ENCODE measurements around the gene C2orf49. TPM values are rescaled to one million over a fixed set of nuclear protein-coding genes. Genes with fewer than 3 reads are reported as not detected.
A peak's percentile ranks its signal among the peaks of the same experiment; 100 is the strongest.

C2orf49 gene
- polyA plus RNA-seq (ENCODE audit: insufficient read length in 4 of 4): 10 to 100 TPM; 21.3 to 27.5 (median 24.4) TPM

DNA sequence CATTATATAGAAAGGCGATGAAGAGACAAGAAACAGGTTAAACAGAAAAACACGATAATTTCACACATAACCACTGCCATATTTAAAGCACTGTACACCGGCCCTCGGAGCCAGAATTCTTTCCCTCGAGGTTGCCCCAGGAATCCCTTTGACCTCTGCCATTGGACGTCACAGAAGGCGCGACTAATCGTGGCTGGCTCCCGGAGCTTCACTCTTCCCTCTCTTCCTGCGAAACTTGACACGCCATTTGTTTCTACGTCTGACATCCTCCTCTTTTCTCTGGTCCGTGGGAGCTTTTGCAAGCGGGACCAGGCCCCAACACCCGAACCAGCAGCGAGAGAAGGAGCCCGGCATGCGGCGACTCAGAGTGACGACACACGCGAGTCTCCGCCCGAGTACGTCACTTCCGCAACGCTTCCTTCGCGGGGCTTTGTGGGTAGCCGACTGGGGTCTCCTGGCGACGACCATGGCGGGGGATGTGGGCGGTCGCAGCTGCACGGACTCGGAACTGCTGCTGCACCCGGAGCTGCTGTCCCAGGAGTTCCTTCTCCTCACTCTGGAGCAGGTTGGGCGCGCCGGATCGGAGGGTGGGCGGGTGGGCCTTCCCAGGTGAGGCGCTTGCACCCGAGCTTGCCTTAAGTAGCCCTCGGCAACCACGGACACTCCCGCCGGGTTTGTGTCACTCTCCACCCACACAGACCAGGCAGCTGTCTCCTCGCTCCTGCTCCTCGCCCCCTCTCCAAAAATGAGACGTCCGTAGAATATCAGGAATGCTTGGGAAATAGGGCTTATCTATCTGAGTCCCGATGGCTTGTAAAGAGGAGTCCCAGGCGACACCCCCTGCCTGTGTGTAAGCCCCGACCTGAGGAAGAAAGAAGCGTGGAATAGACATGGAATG lies at the start of gene C2orf49:
TSS of gene C2orf49 (plus strand) at position 419 of the 898 bp plus-strand sequence. CDS start at position 467, 48 bp downstream.
- DNase-seq (ENCODE audit: low read depth in 4 of 4, low spot score in 2 of 4): peak; percentile 89 to 97 (median 91)

DNA sequence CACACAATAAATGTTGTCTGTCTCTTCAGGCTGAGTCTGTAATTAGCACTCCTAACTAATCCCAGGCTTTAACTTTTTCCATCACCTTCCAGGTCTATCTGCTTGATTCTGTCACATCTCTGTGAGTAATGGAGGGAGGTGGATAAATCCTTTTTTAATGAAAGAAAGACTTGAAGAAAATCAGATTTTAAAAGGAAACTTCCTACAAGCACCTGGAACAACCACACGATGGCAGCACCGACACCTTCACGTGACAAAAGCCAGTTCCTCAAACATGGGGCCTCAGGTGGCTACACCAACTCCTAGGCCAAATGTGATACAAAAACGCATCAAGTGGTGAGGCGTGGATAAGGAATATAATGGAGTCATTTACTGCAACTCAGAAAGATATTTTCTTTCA lies 49.6 kb upstream of the C2orf49 start:
- no peak for DNase-seq (ENCODE audit: low read depth in 4 of 4, low spot score in 2 of 4)

DNA sequence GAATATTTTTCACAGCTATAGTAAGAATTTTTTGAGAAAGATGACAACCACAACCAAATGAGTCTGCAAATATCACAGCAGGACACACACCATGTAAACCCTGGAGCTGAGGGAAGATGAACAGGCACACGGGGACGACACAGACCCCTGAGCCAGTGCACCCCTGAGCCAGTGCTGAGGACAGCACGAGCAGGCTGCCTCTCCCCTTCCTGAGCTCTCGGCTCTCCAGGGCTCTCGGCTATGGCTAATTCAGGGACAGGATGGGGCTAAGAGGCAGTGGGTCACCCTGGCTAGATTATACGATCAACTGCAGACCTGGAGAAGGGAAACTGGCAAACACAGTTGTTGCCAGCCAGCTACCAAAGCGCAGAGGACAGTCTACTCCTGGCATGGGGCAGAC lies 49.2 kb upstream of the C2orf49 start:
- no peak for DNase-seq (ENCODE audit: low read depth in 4 of 4, low spot score in 2 of 4)

DNA sequence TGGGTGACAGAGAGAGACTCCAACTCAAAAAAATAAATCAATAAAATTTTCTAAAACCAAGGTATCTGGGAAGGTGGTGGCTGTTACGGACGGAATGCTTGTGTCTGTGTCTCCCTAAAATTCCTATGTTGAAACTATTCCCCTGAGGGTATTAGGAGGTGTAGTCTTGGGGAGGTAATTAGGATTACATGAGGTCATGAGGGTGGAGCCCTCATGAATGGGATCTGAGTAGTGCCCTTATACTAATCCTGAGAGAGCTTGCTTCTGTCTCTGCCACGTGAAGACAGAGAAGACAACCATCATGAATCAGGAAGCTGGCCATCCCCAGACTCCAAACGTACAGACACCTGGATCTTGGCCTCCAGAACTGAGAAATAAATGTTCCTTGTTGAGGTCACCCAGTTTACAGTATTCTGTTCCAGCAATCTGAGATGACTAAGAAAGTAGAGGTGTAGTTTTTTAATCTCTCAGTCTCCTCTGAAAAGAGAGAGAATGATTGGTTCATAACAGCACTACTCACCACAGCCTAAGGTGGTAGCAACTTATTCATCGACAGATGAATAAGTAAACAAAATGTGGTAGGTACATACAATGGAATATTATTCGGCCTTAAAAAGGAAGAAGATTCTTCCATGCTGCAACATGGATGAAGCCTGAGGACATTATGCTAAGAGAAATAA lies 46.2 kb upstream of the C2orf49 start:
- no peak for DNase-seq (ENCODE audit: low read depth in 4 of 4, low spot score in 2 of 4)

DNA sequence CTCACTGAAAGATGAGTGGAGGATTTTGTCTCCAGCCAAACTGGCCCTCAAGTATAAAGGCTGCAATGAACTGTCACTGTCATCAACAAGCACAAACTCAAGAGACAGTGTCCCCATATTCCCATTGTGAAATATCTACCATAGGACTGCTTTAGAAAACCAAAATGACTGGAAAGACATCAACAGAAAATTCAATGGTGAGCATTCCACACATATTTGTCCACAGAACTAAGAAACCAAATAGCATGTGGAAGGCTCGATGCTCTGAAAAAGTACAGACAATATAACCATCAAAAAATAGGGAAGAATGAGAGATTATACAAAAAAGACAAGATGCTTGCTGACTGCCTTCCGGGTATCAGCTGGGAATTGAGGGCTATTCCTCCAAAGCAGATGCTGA lies 45.4 kb upstream of the C2orf49 start:
- no peak for DNase-seq (ENCODE audit: low read depth in 4 of 4, low spot score in 2 of 4)

DNA sequence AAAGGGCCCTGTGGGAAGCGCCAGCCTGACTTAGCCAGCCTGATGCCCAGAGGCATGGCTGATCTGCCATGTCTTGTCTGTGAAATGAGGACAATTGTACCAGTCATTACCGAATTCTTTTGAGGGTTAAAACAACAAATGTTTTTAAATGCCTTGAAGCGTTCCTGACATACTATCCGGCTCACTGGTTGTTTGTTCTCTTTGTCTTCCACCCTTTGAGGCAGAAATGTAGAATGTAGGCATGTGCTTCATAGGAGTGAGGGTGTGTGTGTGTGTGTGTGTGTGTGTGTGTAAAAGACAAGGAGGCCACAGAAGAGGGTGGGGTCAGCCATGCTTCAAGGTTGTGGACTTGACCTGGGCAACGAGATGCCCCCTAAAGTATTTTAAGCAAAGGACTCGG lies 43.3 kb upstream of the C2orf49 start:
- no peak for DNase-seq (ENCODE audit: low read depth in 4 of 4, low spot score in 2 of 4)

DNA sequence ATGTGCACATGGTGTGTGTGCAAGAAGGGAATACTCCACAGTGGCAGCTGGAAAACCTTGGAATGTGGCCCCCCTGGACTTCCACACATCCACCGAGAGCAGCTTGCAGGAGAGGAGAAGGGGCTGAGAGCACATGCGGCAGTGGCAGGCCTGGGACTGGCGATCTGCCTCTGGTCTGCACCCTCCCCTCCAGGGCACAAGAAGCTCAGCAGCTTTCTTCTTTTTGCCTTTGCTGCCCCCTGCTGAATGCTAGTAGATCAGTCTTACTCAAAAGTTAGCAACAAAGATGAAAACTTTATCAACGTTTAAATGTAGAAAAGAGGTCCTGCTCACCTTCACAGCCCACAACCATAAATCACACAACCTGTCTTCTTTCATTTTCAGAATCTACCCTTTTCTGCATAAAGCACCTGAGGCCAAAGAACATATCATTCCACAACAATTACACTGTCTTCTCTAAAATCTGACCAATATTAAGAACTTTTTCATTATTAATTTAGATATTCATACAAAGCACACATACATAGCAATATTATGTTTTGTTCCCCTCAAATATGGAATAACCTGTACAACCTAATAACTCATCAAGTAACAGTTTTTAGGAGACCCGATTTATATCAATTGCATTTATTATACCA lies 42.4 kb upstream of the C2orf49 start:
- peak; percentile 30 to 69 (median 34) for DNase-seq (ENCODE audit: low read depth in 4 of 4, low spot score in 2 of 4)

DNA sequence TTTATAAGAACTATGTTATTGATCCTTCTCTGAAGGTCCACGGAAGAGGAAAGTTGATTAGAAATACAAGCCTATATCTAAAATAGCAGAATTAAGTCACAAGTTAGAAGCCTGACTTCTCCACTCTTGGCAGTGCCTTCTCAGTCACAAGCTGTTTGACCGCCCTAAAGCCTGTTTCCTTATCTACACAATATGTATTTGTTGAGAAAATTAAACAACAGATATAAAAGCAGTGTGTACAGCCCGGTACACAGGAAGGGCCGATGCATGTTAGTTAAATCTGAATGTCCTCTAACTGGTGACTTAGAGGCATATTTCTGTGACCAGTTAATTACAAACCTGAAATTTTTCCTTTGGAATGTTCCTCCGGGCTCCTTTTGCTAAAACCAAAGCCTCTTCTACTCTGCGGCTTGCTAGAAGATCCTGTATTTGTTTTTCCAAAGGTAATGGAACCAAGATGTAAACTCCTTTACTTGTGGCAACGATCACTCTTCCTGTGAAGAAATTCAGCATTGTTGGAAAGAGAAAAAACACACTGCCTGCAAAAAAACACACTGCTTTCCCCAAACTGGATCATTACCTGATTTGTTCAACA lies 41.2 kb upstream of the C2orf49 start:
- DNase-seq (ENCODE audit: low read depth in 4 of 4, low spot score in 2 of 4): no peak

DNA sequence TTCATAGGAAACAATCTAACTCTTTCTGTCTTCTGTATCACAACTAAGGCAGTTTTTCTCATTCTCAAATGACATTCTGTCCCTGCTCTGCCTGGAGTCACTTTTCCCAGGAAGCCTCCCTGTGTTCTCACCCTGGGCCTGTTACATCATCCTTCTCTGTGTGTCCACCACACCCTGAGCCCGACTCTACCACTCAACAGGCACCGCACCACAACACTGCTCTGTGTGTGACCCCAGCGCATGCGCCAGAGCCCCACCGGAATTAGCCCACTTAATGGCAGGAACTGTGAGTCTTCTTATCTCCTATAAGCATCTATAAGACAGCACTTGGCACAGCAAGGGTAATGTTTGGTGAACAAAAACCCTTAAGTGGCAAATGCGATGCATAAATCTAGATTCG lies 40.1 kb upstream of the C2orf49 start:
- DNase-seq (ENCODE audit: low read depth in 4 of 4, low spot score in 2 of 4): no peak

DNA sequence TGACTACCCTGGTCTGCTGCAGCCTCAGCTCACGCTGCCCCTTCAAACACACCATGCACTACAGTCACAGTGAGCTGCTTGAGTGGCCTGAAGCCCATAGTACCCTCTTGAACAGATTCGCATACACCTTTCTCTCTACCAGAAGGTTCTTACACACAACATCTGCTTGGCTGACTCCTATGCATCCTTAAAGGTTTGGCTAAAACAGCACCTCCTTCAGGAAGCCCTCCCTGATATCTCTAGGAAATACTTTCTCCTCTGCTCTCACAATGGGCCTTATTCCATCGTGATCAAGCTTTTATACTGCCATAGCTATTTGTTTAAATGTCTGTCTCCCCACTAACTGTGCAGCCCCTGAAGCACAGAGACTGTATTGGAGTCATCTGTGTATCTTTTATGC lies 39.3 kb upstream of the C2orf49 start:
- no peak for DNase-seq (ENCODE audit: low read depth in 4 of 4, low spot score in 2 of 4)

DNA sequence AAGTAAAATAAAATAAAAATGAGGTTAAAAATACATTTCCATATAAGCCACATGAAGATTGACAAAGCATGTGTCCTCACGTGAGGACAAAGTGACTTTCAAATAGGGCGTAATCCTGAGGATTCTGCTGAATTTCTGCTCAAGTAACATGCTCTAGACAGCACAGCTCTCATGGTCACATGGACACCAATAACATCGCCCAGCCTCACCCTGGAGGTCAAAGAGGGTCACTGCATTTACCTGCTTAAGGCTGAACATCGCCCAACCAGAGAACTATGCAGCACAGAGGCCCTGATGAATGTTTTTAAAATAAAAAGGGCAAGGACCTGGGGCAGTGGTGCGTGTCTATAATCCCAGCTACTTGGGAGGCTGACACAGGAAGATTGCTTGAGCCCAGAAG lies 38.0 kb upstream of the C2orf49 start:
- no peak for DNase-seq (ENCODE audit: low read depth in 4 of 4, low spot score in 2 of 4)

DNA sequence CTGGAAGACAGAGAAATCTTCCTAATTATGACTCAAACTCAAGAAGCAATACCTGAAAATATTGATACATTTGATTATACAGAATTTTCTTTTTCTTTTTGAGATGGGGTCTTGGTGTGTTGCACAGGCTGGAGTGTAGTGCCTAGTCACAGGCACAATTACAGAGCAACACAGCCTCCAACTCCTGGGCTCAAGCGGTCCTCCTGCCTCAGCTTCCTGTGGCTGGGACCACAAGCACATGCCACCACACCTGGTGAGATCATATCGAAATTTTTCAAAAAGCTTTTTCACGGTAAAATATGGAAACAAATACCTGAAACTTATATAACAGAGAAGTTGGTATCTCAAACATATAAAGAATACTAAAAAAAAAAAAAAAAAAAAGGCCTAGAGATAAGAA lies 35.7 kb upstream of the C2orf49 start:
- no peak for DNase-seq (ENCODE audit: low read depth in 4 of 4, low spot score in 2 of 4)

DNA sequence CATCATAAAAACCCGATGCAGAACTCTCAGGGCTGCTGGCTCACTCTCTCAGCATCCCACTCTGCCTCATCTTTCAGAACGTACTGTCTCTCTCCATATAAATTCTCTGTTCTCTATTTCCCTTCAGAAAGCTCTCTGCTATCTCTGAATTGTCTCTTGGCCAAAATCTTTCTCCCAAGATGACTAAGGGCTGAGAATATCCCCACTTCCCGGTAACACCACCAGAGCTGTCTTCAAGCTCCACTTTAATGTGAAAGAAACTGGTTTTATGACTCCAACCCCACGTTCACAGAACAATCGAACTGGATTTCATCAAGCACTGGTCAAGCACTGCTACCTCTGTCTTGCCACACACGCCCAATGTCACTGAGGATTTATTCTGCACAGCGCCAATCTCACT lies 30.2 kb upstream of the C2orf49 start:
- DNase-seq (ENCODE audit: low read depth in 4 of 4, low spot score in 2 of 4): no peak

DNA sequence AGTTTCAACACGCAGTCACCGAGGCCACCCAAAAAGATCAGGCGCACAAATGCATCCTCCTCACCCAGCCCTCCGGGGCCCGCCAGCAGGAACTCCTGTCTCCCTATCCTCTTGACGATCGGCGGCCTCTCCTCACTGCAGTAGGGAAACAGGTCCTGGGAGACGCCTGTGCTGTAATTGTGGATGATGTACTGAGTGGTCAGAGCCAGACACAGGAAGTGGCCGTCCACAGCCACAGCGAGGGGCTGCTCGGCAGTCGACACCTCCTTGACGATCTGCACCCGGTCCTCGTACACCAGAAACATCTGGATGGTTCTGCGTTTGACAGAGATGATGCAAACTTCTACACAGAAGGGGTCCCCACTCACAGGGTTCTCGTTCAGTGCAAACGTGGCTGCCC lies 29.8 kb upstream of the C2orf49 start:
- no peak for DNase-seq (ENCODE audit: low read depth in 4 of 4, low spot score in 2 of 4)

DNA sequence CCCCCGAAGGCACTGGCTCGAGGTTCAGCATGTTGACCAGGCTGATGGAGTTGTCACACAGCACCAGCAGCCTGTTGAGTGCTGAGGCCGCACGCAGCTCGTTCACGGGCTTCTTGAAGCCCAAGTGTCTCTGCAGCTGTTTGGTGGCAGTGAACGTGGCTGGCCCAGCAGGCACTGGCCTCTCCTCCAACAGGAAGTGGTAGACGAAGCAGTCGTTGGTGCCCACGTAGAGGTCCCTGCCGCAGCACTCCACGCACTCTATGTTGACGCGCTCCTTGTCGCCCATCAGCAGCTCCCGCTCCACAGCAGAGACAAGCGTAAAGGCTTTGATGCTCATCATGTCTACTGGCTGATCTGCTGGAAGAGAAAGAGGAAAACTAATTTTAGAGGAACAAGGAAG lies 29.4 kb upstream of the C2orf49 start:
- DNase-seq (ENCODE audit: low read depth in 4 of 4, low spot score in 2 of 4): no peak

DNA sequence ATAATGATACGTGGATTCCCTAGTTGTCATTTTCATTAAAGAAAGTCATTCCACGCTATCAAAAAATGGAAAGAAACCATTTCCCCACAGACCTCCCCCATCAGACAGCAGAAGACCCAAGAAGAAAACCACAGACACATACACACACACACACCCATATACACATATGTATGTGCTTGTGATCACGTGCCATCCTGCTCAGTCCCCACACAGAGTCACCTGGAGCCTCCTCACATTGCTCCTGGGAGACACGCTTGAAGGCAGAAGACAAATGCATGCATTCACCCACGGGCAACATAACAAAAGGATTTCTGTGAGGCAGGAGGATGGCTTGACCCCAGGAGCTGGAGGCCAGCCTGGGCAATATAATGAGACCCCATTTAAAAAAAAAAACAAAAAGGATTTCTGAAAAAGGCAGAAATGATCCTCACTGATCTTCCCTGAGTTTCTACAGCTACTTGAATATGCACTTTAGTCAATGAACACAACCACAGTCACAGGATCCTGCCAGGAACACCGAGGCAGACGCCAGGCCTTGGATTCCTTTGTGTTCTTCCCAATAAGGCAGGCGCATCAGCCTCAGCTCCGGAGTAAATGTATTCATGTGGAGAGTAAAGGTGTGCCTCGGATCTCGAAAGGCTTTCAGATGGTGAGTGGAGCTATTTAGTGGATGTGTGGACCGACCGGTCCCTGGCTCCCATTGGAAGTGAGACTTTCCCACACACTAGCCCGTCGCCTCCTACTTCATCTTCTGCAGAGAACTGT lies 28.8 kb upstream of the C2orf49 start:
- no peak for DNase-seq (ENCODE audit: low read depth in 4 of 4, low spot score in 2 of 4)

DNA sequence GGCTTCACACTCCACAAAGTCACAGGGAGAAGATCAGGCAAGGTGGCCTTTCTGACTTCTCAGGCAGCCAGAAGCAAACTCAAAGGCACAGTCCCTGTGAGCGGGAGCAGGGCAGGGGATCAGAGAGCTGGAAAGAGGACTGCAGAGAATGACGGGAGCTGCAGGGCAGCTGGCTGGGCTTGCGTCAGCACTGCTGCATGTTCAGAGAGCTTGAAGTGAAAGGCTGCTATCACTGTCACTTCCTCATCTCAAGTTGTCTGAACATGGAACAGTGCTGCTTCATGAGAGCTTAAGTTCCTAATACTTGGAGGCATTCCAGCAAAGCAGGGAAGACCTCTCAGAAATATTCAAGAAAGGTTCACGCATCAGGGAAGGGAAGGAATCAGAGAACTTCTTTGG lies 28.2 kb upstream of the C2orf49 start:
- DNase-seq (ENCODE audit: low read depth in 4 of 4, low spot score in 2 of 4): no peak

DNA sequence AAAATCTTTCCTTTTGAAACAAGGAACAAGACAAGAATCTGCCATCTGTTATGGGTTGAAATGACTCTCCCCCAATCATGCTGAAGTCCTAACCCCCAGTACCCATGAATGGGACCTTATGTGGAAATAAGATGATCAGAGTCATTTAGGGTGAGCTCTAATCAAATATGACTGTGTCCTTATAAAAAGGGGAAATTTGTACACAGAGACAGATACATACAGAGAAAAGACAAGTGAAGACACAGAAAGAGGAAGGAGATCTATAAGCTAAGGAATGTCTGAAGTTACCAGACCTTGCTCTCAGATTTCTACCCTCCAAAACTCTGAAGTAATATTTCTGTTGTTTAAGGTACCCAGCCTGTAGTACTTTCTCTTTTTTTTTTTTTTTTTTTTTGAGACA lies 23.5 kb upstream of the C2orf49 start:
- DNase-seq (ENCODE audit: low read depth in 4 of 4, low spot score in 2 of 4): no peak

DNA sequence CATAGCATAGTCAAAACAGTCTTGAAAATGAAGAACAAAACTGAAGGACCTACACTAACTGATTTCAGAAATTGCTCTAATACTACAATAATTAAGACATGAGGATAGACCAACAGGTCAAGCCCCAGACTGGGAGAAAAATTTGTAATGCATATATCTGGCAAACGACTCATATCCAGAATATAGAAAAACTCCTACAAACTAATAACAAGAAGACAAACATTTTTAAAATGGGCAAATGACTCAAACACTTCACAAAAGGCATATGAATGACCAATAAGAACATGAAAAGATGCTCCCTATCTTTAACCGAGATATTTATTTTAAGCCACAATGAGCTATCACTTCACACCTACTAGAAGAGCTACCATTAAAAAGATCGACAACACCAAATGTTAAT lies 22.0 kb upstream of the C2orf49 start:
- no peak for DNase-seq (ENCODE audit: low read depth in 4 of 4, low spot score in 2 of 4)

DNA sequence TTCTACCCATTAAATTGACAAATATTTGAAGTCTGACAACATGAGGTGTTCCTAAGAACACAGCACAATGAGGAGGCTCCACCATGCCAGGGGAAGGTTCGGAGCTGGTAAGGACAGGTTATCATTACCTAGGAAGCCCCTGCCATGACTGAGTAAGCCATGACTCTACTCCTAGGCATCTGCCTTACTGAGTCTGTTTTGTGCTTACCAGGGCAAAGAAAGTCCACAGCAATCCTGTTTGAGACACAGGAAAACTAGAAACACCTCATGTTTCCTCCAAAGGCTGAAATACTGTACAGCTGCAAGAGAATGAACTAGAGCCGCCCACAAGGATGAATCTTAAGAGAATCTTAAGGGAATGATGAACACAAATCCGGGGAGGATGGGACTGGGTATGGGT lies 19.4 kb upstream of the C2orf49 start:
- no peak for DNase-seq (ENCODE audit: low read depth in 4 of 4, low spot score in 2 of 4)

Data from left renal cortex interstitium (tissue), 4 donors.